K562 (cell line): ENCODE data around the gene CBX3. TPM values are rescaled to one million over a fixed set of nuclear protein-coding genes. Genes with fewer than 3 reads are reported as not detected.

Experiments
- BHLHE40 ChIP-seq: IDR thresholded peaks from 2 replicates; pipeline ENCODE4 v1.6.1; 2011; ENCODE audit warnings: low read length, improper control_type of control experiment
- E2F3 ChIP-seq: fragments of 250-450 bp; sonication (Bioruptor Pico); IDR thresholded peaks from 2 replicates; pipeline ENCODE4 v1.4.0; 2020; ENCODE audit warnings: mild to moderate bottlenecking
- NFIC ChIP-seq: fragments of 450-650 bp; IDR thresholded peaks from 2 replicates; pipeline ENCODE4 v1.6.1; 2017; ENCODE audit warnings: mild to moderate bottlenecking, inconsistent platforms
- RB1 ChIP-seq: fragments of 450-650 bp; IDR thresholded peaks from 2 replicates; pipeline ENCODE4 v1.6.1; 2017; ENCODE audit warnings: low read depth, mild to moderate bottlenecking
- SMAD4 ChIP-seq: fragments of 250-450 bp; sonication (Bioruptor Pico); conservative IDR thresholded peaks from 2 replicates; pipeline ENCODE4 v1.8.0; 2021; ENCODE audit warnings: inconsistent platforms, mild to moderate bottlenecking, moderate library complexity
- TAF1 ChIP-seq: IDR thresholded peaks from 2 replicates; pipeline ENCODE4 v1.6.1; 2011; ENCODE audit warnings: mild to moderate bottlenecking, low read length, moderate library complexity; ENCODE audit not compliant: insufficient read depth, control insufficient read depth, severe bottlenecking; ENCODE audit errors: extremely low read depth
- ZNF12 ChIP-seq: sonication (generic); formaldehyde crosslinking; IDR thresholded peaks from 2 replicates; pipeline ENCODE4 v1.4.0; 2020; ENCODE audit warnings: mild to moderate bottlenecking, missing genetic modification reagents
- polyA plus RNA-seq, 8 experiments: library from polyadenylated mRNA; depleted of rRNA in 4 of 8; stranded (reverse) in 5 of 8; unstranded in 3 of 8; fragments of >200 nt; fragmentation: Nextera tagmentation in 2 of 8; fragmentation: Illumina TruSeq in 1 of 8; extraction: Ambion mirVana in 2 of 8; extraction: Trizol in 1 of 8; gene quantifications; 2 replicates each; pipeline versions ENCODE4 v1.2.1 to v1.2.3, GENCODE V29; 2011 to 2014; ENCODE audit warnings: inconsistent platforms in 1 of 8, missing spikeins in 1 of 8
- total RNA-seq, 7 experiments: library from RNA; depleted of rRNA in 6 of 7; stranded (reverse); fragments of >200 nt in 6 of 7; fragmentation: Illumina TruSeq in 2 of 7; extraction: Trizol in 2 of 7; gene quantifications; 2 replicates each; pipeline versions ENCODE4 v1.2.1 to v1.2.3, GENCODE V29; 2011 to 2021; ENCODE audit warnings: low replicate concordance in 1 of 7
- TF ChIP-seq, protein P1 (sequence below): fragments of 250-450 bp; sonication (Bioruptor Pico); IDR thresholded peaks from 2 replicates; pipeline ENCODE4 v1.8.0; 2021; ENCODE audit warnings: mild to moderate bottlenecking, moderate library complexity
- TF ChIP-seq, protein P2 (sequence below): fragments of 450-650 bp; IDR thresholded peaks from 2 replicates; pipeline ENCODE4 v1.7.1; 2018; ENCODE audit warnings: mild to moderate bottlenecking, low read depth; ENCODE audit not compliant: partially characterized antibody
- TF ChIP-seq, protein P3 (sequence below), 2 experiments: fragments of 150-350 bp in 1 of 2; IDR thresholded peaks; 2 replicates each; pipeline ENCODE4 v1.6.1; 2012 to 2016; ENCODE audit warnings: low read depth in 2 of 2, low read length in 2 of 2, mild to moderate bottlenecking in 1 of 2, moderate library complexity in 1 of 2
- TF ChIP-seq, protein P4 (sequence below): fragments of 450-650 bp; IDR thresholded peaks from 2 replicates; pipeline ENCODE4 v1.6.1; 2016
- TF ChIP-seq, protein P5 (sequence below): fragments of 450-650 bp; IDR thresholded peaks from 2 replicates; pipeline ENCODE4 v1.6.1; 2017; ENCODE audit warnings: antibody characterized with exemption, mild to moderate bottlenecking

The CBX3 gene
- total and polyA plus RNA-seq, 9 of the 15 experiments (the other 6 are each of a cell fraction or from before 2014, with no cell fraction given), result 198 to 413 (median 328) TPM

DNA sequence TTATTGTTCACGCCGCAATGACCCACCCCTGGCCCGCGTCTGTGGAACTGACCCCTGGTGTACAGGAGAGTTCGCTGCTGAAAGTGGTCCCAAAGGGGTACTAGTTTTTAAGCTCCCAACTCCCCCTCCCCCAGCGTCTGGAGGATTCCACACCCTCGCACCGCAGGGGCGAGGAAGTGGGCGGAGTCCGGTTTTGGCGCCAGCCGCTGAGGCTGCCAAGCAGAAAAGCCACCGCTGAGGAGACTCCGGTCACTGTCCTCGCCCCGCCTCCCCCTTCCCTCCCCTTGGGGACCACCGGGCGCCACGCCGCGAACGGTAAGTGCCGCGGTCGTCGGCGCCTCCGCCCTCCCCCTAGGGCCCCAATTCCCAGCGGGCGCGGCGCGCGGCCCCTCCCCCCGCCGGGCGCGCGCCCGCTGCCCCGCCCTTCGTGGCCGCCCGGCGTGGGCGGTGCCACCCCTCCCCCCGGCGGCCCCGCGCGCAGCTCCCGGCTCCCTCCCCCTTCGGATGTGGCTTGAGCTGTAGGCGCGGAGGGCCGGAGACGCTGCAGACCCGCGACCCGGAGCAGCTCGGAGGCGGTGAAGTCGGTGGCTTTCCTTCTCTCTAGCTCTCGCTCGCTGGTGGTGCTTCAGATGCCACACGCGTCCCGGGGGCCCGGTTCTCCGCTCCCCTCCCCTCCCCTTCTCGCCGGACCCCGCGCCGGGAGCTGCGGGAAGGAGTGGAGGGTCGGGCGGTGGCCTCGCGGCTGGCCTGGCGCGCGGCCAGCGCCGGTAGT is at the start of gene CBX3 (continued):
- TF ChIP-seq, protein P1, sequence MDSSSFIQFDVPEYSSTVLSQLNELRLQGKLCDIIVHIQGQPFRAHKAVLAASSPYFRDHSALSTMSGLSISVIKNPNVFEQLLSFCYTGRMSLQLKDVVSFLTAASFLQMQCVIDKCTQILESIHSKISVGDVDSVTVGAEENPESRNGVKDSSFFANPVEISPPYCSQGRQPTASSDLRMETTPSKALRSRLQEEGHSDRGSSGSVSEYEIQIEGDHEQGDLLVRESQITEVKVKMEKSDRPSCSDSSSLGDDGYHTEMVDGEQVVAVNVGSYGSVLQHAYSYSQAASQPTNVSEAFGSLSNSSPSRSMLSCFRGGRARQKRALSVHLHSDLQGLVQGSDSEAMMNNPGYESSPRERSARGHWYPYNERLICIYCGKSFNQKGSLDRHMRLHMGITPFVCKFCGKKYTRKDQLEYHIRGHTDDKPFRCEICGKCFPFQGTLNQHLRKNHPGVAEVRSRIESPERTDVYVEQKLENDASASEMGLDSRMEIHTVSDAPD, result no peak
- TF ChIP-seq BHLHE40 (no peak; the same call in 1 of the 2 replicates), NFIC (peak; percentile 92), RB1 (peak; percentile 93), TAF1 (peak; percentile 95), ZNF12 (CRISPR knock-in tag) (no peak), E2F3 (CRISPR knock-in tag) (peak; percentile 94), SMAD4 (peak; percentile 83; the same call in 1 of the 2 replicates)
- TF ChIP-seq, protein P2, sequence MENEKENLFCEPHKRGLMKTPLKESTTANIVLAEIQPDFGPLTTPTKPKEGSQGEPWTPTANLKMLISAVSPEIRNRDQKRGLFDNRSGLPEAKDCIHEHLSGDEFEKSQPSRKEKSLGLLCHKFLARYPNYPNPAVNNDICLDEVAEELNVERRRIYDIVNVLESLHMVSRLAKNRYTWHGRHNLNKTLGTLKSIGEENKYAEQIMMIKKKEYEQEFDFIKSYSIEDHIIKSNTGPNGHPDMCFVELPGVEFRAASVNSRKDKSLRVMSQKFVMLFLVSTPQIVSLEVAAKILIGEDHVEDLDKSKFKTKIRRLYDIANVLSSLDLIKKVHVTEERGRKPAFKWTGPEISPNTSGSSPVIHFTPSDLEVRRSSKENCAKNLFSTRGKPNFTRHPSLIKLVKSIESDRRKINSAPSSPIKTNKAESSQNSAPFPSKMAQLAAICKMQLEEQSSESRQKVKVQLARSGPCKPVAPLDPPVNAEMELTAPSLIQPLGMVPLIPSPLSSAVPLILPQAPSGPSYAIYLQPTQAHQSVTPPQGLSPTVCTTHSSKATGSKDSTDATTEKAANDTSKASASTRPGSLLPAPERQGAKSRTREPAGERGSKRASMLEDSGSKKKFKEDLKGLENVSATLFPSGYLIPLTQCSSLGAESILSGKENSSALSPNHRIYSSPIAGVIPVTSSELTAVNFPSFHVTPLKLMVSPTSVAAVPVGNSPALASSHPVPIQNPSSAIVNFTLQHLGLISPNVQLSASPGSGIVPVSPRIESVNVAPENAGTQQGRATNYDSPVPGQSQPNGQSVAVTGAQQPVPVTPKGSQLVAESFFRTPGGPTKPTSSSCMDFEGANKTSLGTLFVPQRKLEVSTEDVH, result peak; percentile 88
- TF ChIP-seq, protein P3, sequence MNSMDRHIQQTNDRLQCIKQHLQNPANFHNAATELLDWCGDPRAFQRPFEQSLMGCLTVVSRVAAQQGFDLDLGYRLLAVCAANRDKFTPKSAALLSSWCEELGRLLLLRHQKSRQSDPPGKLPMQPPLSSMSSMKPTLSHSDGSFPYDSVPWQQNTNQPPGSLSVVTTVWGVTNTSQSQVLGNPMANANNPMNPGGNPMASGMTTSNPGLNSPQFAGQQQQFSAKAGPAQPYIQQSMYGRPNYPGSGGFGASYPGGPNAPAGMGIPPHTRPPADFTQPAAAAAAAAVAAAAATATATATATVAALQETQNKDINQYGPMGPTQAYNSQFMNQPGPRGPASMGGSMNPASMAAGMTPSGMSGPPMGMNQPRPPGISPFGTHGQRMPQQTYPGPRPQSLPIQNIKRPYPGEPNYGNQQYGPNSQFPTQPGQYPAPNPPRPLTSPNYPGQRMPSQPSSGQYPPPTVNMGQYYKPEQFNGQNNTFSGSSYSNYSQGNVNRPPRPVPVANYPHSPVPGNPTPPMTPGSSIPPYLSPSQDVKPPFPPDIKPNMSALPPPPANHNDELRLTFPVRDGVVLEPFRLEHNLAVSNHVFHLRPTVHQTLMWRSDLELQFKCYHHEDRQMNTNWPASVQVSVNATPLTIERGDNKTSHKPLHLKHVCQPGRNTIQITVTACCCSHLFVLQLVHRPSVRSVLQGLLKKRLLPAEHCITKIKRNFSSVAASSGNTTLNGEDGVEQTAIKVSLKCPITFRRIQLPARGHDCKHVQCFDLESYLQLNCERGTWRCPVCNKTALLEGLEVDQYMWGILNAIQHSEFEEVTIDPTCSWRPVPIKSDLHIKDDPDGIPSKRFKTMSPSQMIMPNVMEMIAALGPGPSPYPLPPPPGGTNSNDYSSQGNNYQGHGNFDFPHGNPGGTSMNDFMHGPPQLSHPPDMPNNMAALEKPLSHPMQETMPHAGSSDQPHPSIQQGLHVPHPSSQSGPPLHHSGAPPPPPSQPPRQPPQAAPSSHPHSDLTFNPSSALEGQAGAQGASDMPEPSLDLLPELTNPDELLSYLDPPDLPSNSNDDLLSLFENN (IDR thresholded peaks at IDR 0.05; ENCODE audit: low read depth in 2 of 2, low read length in 2 of 2), result no peak
- TF ChIP-seq, protein P4, sequence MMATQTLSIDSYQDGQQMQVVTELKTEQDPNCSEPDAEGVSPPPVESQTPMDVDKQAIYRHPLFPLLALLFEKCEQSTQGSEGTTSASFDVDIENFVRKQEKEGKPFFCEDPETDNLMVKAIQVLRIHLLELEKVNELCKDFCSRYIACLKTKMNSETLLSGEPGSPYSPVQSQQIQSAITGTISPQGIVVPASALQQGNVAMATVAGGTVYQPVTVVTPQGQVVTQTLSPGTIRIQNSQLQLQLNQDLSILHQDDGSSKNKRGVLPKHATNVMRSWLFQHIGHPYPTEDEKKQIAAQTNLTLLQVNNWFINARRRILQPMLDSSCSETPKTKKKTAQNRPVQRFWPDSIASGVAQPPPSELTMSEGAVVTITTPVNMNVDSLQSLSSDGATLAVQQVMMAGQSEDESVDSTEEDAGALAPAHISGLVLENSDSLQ, result no peak
- TF ChIP-seq, protein P5, sequence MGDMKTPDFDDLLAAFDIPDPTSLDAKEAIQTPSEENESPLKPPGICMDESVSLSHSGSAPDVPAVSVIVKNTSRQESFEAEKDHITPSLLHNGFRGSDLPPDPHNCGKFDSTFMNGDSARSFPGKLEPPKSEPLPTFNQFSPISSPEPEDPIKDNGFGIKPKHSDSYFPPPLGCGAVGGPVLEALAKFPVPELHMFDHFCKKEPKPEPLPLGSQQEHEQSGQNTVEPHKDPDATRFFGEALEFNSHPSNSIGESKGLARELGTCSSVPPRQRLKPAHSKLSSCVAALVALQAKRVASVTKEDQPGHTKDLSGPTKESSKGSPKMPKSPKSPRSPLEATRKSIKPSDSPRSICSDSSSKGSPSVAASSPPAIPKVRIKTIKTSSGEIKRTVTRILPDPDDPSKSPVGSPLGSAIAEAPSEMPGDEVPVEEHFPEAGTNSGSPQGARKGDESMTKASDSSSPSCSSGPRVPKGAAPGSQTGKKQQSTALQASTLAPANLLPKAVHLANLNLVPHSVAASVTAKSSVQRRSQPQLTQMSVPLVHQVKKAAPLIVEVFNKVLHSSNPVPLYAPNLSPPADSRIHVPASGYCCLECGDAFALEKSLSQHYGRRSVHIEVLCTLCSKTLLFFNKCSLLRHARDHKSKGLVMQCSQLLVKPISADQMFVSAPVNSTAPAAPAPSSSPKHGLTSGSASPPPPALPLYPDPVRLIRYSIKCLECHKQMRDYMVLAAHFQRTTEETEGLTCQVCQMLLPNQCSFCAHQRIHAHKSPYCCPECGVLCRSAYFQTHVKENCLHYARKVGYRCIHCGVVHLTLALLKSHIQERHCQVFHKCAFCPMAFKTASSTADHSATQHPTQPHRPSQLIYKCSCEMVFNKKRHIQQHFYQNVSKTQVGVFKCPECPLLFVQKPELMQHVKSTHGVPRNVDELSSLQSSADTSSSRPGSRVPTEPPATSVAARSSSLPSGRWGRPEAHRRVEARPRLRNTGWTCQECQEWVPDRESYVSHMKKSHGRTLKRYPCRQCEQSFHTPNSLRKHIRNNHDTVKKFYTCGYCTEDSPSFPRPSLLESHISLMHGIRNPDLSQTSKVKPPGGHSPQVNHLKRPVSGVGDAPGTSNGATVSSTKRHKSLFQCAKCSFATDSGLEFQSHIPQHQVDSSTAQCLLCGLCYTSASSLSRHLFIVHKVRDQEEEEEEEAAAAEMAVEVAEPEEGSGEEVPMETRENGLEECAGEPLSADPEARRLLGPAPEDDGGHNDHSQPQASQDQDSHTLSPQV, result no peak; the same call in 1 of the 2 replicates
